ENCODE data around the gene CPT1C.

GRCh38 chr19:49662011-49662410 lies 28.9 kb upstream of the CPT1C start:
- TF ChIP-seq, protein P1, sequence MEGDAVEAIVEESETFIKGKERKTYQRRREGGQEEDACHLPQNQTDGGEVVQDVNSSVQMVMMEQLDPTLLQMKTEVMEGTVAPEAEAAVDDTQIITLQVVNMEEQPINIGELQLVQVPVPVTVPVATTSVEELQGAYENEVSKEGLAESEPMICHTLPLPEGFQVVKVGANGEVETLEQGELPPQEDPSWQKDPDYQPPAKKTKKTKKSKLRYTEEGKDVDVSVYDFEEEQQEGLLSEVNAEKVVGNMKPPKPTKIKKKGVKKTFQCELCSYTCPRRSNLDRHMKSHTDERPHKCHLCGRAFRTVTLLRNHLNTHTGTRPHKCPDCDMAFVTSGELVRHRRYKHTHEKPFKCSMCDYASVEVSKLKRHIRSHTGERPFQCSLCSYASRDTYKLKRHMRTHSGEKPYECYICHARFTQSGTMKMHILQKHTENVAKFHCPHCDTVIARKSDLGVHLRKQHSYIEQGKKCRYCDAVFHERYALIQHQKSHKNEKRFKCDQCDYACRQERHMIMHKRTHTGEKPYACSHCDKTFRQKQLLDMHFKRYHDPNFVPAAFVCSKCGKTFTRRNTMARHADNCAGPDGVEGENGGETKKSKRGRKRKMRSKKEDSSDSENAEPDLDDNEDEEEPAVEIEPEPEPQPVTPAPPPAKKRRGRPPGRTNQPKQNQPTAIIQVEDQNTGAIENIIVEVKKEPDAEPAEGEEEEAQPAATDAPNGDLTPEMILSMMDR (IDR thresholded peaks at IDR 0.05), result no peak
- no peak for TF ChIP-seq EZH2 (IDR thresholded peaks at IDR 0.05; ENCODE audit: borderline replicate concordance, insufficient read depth, low read depth, low read length, poor library complexity, severe bottlenecking)
